ENCODE results near the gene TTC31.
A peak's percentile ranks its signal among the peaks of the same experiment; 100 is the strongest.
"Not testable (repeated sequence)": the region's sequence is repeated elsewhere in the genome, so short reads cannot be mapped to it uniquely, and the experiment has no call there.

TTC31 gene

DNA sequence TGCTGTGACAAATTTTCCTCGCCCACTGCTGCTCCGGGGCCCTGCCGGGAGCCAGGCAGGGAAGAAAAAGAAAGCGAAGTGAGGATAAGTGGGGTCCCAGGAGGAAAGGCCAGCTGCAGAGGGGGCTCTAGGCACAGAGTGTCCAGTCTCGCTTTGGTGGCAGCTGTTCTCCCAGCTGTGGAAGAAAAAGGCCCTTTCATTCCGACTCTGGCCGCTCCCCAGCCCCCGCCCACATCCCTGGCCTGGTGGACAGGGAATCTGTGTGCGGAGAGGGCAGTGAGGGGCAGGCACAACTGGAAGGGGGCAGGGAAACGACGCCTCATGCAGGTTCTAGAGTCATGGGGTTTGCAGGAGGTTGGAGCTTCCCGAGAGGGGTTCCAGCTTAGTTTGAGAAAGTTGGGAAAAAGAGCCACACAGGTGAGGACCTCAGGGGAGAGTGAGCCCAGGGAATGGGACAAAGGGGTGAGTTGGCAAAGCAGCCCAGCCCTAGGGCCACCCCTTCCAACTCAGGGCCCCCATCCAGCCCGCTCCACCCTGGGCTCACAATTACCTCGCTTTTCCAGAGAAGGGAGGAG, 43.0 kb upstream of the TTC31 start:
- Histone ChIP-seq H3K27me3 (replicated peaks in 2 of 5; ENCODE audit: control insufficient read depth in 4 of 5, insufficient read depth in 5 of 5, low read length in 4 of 5) (peaks cover 0 to 27% (median 10%) of the 10 kb centered on the region in 5 experiments), H3K4me1 (ENCODE audit: control extremely low read depth in 1 of 4, control insufficient read depth in 4 of 4, insufficient read depth in 4 of 4, low read length in 3 of 4) (peaks cover 4 to 51% (median 44%) of the 10 kb centered on the region in 4 experiments), H3K4me3 (ENCODE audit: control insufficient read depth in 1 of 7, extremely low read depth in 1 of 7, insufficient read depth in 4 of 7, low read depth in 2 of 7, low read length in 6 of 7) (peak overlapping the region; percentile 2 to 84 (median 71)), H3K36me3 (ENCODE audit: control insufficient read depth in 4 of 4, insufficient read depth in 4 of 4, low read length in 3 of 4) (no peaks in the 10 kb centered on the region), H3K9me3 (ENCODE audit: control extremely low read depth in 1 of 5, control insufficient read depth in 4 of 5, insufficient read depth in 2 of 5, low read depth in 1 of 5, low read length in 4 of 5) (no peaks in the 10 kb centered on the region), H3K27ac (ENCODE audit: insufficient read depth in 1 of 2, low read depth in 1 of 2, low read length in 2 of 2, poor library complexity in 1 of 2, severe bottlenecking in 2 of 2) (no peak overlapping the region)
- POLR2A ChIA-PET = interaction anchor here (1.0 to 2.6 kb wide), 2 partner anchors 10 to 18 kb away, joined by 3 to 10 read pairs; partner anchors contain the start of gene WBP1
- WGBS (ENCODE audit: insufficient coverage) = 22% methylated on average over 10 of the region's 14 CpGs
- CTCF ChIA-PET = interaction anchor here (0.9 to 2.5 kb wide), 14 partner anchors 10 to 243 kb away, joined by 3 to 16 read pairs (median 4); partner anchors contain the start of genes CCDC142, INO80B, TTC31 and WBP1
- DNase-seq = no peak

GRCh38 chr2:74440378-74441169, 42.3 kb upstream of the TTC31 start:
- 33% methylated on average over 35 of the region's 45 CpGs for WGBS (ENCODE audit: insufficient coverage)
- H3K27ac ChIP-seq (ENCODE audit: insufficient read depth in 1 of 2, low read depth in 1 of 2, low read length in 2 of 2, poor library complexity in 1 of 2, severe bottlenecking in 2 of 2) = no peak overlapping the region
- CTCF ChIA-PET = interaction anchor here (0.9 to 2.5 kb wide), 13 partner anchors 10 to 244 kb away, joined by 3 to 16 read pairs (median 4); partner anchors contain the start of genes CCDC142, INO80B, TTC31 and WBP1
- POLR2A ChIA-PET = interaction anchor here (0.8 to 2.6 kb wide), 2 partner anchors 14 to 17 kb away, joined by 4 to 10 read pairs; partner anchors contain the start of genes INO80B and WBP1
- no peaks in the 10 kb centered on the region for H3K36me3 ChIP-seq (ENCODE audit: control insufficient read depth in 4 of 4, insufficient read depth in 4 of 4, low read length in 3 of 4)
- H3K9me3 ChIP-seq (ENCODE audit: control extremely low read depth in 1 of 5, control insufficient read depth in 4 of 5, insufficient read depth in 2 of 5, low read depth in 1 of 5, low read length in 4 of 5) = no peaks in the 10 kb centered on the region
- peak overlapping the region; percentile 2 to 84 (median 71) for H3K4me3 ChIP-seq (ENCODE audit: control insufficient read depth in 1 of 7, extremely low read depth in 1 of 7, insufficient read depth in 4 of 7, low read depth in 2 of 7, low read length in 6 of 7)
- DNase-seq = peak; percentile 71 to 88 (median 83)
- peaks cover 4 to 51% (median 44%) of the 10 kb centered on the region in 4 experiments for H3K4me1 ChIP-seq (ENCODE audit: control extremely low read depth in 1 of 4, control insufficient read depth in 4 of 4, insufficient read depth in 4 of 4, low read length in 3 of 4)
- peaks cover 0 to 27% (median 10%) of the 10 kb centered on the region in 5 experiments for H3K27me3 ChIP-seq (replicated peaks in 2 of 5; ENCODE audit: control insufficient read depth in 4 of 5, insufficient read depth in 5 of 5, low read length in 4 of 5)

DNA sequence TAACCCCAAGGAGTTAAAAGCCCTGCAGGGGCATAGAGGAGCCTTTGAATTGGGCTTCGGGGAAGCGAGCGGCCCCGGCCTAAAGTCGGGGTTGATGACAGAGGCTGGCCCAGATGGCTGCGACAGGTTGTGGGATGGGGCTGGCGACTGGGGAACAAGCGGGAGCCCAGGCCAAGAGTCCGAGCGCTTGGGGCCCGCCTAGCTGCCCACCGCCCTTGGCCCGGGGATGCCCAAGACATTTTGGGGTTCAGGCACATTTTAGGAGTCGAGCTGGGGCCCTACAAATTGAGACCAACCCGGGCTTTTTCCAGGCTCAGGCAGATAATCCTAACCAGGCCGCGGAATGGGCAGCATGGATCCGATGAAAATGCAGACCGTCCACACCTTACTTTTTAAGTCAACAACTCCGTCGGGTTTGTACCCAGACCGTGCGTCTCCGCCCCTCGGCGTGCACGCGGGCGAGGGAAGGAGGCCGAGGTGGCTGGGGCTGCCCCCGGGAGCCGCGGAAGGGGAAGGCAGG, 41.7 kb upstream of the TTC31 start:
- Histone ChIP-seq H3K27me3 (replicated peaks in 2 of 5; ENCODE audit: control insufficient read depth in 4 of 5, insufficient read depth in 5 of 5, low read length in 4 of 5) (peaks cover 0 to 27% (median 10%) of the 10 kb centered on the region in 5 experiments), H3K4me1 (ENCODE audit: control extremely low read depth in 1 of 4, control insufficient read depth in 4 of 4, insufficient read depth in 4 of 4, low read length in 3 of 4) (peaks cover 4 to 51% (median 44%) of the 10 kb centered on the region in 4 experiments), H3K4me3 (ENCODE audit: control insufficient read depth in 1 of 7, extremely low read depth in 1 of 7, insufficient read depth in 4 of 7, low read depth in 2 of 7, low read length in 6 of 7) (peak overlapping the region in 4 of 7 experiments; percentile 16 to 81 (median 69)), H3K9me3 (ENCODE audit: control extremely low read depth in 1 of 5, control insufficient read depth in 4 of 5, insufficient read depth in 2 of 5, low read depth in 1 of 5, low read length in 4 of 5) (no peaks in the 10 kb centered on the region), H3K27ac (ENCODE audit: insufficient read depth in 1 of 2, low read depth in 1 of 2, low read length in 2 of 2, poor library complexity in 1 of 2, severe bottlenecking in 2 of 2) (no peak overlapping the region), H3K36me3 (ENCODE audit: control insufficient read depth in 4 of 4, insufficient read depth in 4 of 4, low read length in 3 of 4) (no peaks in the 10 kb centered on the region)
- DNase-seq = no peak
- CTCF ChIA-PET = interaction anchor here (1.4 to 2.5 kb wide), 6 partner anchors 11 to 41 kb away, joined by 3 to 16 read pairs (median 8); partner anchors contain the start of genes CCDC142, INO80B and TTC31
- WGBS (ENCODE audit: insufficient coverage) = 74% methylated on average over 18 of the region's 33 CpGs
- POLR2A ChIA-PET = interaction anchor here (0.8 to 2.6 kb wide), 2 partner anchors 13 to 17 kb away, joined by 4 to 10 read pairs; partner anchors contain the start of genes INO80B and WBP1

DNA sequence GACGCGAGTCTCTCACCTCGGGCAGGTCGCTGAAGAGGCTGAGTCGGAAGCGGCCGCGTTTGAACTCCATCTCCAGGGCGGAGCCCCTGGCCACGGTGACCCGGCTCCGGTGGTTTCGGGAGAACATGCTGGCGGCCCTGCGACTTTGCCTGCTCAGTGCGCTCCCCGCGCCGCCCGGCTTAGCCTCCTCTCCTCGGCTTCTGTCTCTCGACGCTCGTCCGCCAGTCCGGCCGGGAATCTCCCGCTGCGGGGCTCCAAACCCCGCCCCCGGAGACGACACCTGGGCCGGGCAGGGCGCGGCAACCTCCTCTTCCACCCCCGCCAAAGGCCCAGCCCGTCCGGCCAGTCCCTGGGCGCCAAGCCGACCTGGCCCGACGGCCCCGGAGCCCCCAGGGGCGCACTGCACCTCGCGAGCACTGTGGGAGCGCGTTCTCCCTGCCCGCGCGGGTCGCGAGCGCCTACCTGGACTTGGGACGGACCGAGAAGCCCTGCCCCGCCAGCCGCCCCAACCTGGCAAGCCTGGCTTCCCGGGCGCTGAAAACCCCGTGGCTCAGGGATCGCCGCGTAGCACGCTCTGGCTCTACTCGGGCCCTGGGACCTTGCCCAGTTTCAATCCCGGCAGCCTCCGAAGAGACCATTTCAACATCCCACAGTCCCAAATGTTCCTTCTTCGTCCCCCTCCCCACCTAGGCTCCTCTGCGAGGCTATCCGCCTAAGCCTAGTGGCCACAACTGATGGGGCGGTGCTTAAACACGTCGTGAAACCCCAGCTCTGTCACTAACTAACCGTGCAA, 41.0 kb upstream of the TTC31 start, which contains the start of gene RTKN:
Gene RTKN (minus strand): TSS at position 248 of the 793 bp plus-strand sequence. CDS start 121 bp downstream, at position 127.
- ChIA-PET CTCF (interaction anchor here (0.6 to 2.5 kb wide), 4 partner anchors 9 to 453 kb away, joined by 3 to 9 read pairs (median 3); no protein-coding TSS in a partner anchor), POLR2A (interaction anchor here (1.8 to 2.6 kb wide), 2 partner anchors 13 to 16 kb away, joined by 6 to 10 read pairs; partner anchors contain the start of genes INO80B and WBP1)
- no peaks in the 10 kb centered on the region for H3K9me3 ChIP-seq (ENCODE audit: control extremely low read depth in 1 of 5, control insufficient read depth in 4 of 5, insufficient read depth in 2 of 5, low read depth in 1 of 5, low read length in 4 of 5)
- H3K36me3 ChIP-seq (ENCODE audit: control insufficient read depth in 4 of 4, insufficient read depth in 4 of 4, low read length in 3 of 4) = no peaks in the 10 kb centered on the region
- WGBS (ENCODE audit: insufficient coverage) = 11% methylated on average over 50 of the region's 75 CpGs
- peak in 1 of 3 donors; percentile 34 for DNase-seq
- H3K4me3 ChIP-seq (ENCODE audit: control insufficient read depth in 1 of 7, extremely low read depth in 1 of 7, insufficient read depth in 4 of 7, low read depth in 2 of 7, low read length in 6 of 7) = peak within 1 kb of the TSS in 6 of 7 experiments; percentile 16 to 84 (median 70)
- no peak within 1 kb of the TSS for H3K27ac ChIP-seq (ENCODE audit: insufficient read depth in 1 of 2, low read depth in 1 of 2, low read length in 2 of 2, poor library complexity in 1 of 2, severe bottlenecking in 2 of 2)
- H3K27me3 ChIP-seq (replicated peaks in 2 of 5; ENCODE audit: control insufficient read depth in 4 of 5, insufficient read depth in 5 of 5, low read length in 4 of 5) = peaks cover 0 to 27% (median 10%) of the 10 kb centered on the region in 5 experiments
- peaks cover 4 to 48% (median 44%) of the 10 kb centered on the region in 4 experiments for H3K4me1 ChIP-seq (ENCODE audit: control extremely low read depth in 1 of 4, control insufficient read depth in 4 of 4, insufficient read depth in 4 of 4, low read length in 3 of 4)

GRCh38 chr2:74442483-74443297, 40.2 kb upstream of the TTC31 start:
- peaks cover 0 to 27% (median 10%) of the 10 kb centered on the region in 5 experiments for H3K27me3 ChIP-seq (replicated peaks in 2 of 5; ENCODE audit: control insufficient read depth in 4 of 5, insufficient read depth in 5 of 5, low read length in 4 of 5)
- peaks cover 4 to 44% (median 40%) of the 10 kb centered on the region in 4 experiments for H3K4me1 ChIP-seq (ENCODE audit: control extremely low read depth in 1 of 4, control insufficient read depth in 4 of 4, insufficient read depth in 4 of 4, low read length in 3 of 4)
- not testable (repeated sequence) for H3K36me3 ChIP-seq (ENCODE audit: control insufficient read depth in 4 of 4, insufficient read depth in 4 of 4, low read length in 3 of 4); H3K27ac ChIP-seq (ENCODE audit: insufficient read depth in 1 of 2, low read depth in 1 of 2, low read length in 2 of 2, poor library complexity in 1 of 2, severe bottlenecking in 2 of 2); H3K9me3 ChIP-seq (ENCODE audit: control extremely low read depth in 1 of 5, control insufficient read depth in 4 of 5, insufficient read depth in 2 of 5, low read depth in 1 of 5, low read length in 4 of 5); DNase-seq
- 94% methylated on average over 10 of the region's 16 CpGs for WGBS (ENCODE audit: insufficient coverage)
- POLR2A ChIA-PET = interaction anchor here (1.8 kb wide), 1 partner anchor 12 kb away, joined by 6 read pairs; the partner anchor contains the start of gene INO80B
- H3K4me3 ChIP-seq (ENCODE audit: control insufficient read depth in 1 of 7, extremely low read depth in 1 of 7, insufficient read depth in 4 of 7, low read depth in 2 of 7, low read length in 6 of 7) = peak overlapping the region in 3 of 7 experiments; percentile 32 to 81 (median 64)
- CTCF ChIA-PET = interaction anchor here (0.6 to 1.3 kb wide), 4 partner anchors 9 to 454 kb away, joined by 3 read pairs; partner anchors contain the start of gene INO80B

All from common myeloid progenitor, CD34-positive (primary cell).